Right ventricle myocardium superior (tissue), 1 donor: ENCODE measurements around the gene CTNNA1. TPM values are rescaled to one million over a fixed set of nuclear protein-coding genes. Genes with fewer than 3 reads are reported as not detected.
"Not testable (repeated sequence)": the region's sequence is repeated elsewhere in the genome, so short reads cannot be mapped to it uniquely, and the experiment has no call there.

Experiments
- ATAC-seq: fragments of 200-7000 bp; cut with Tn5 transposase; one replicate; pipeline ENCODE4 v1.9.1; 2020; ENCODE audit warnings: mild to moderate bottlenecking; ENCODE audit not compliant: poor library complexity
- DNase-seq: peaks from one replicate; pipeline ENCODE4 v3.0.0-alpha.2; 2020
- intact Hi-C: fragments of 100-400 bp; cut with DNase I; formaldehyde crosslinking; loops from one replicate; pipeline ENCODE4 v1.11.2; 2022
- total RNA-seq: library from RNA; stranded (reverse); fragmentation: NEBNext Ultra II Directional; extraction: Animal tissue kit (Norgen Biotek cat#: 25700); gene quantifications from one replicate; pipeline ENCODE4 v1.2.1, GENCODE V29; 2021
- donor health status: DM: no; HTN: yes; CAD: no; lungs with severe emphysema.

CTNNA1 gene
- total RNA-seq, 1 donor from 2014 or later = 297 TPM

DNA sequence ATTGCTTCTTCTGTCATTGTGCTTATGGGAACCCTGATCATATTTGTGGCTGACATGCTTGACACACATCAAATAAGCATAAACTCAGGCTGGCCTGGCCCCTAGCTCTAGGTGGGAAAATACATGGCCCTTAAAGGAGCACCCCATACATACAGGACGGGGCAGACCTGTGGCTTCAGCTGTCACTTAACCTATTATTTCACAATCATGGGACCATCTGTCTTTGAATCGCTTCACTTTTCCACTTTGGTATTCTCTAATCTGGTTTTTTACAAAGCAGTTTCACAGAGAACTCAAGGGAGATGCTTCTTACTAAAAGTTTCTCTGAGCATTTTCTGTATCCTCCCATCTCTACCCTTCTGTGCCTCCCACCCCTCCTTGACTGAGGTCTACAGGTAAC lies 156.5 kb downstream of the CTNNA1 start:
- intact Hi-C loops = no loop called here
- ATAC-seq (no peak), DNase-seq (no peak)

DNA sequence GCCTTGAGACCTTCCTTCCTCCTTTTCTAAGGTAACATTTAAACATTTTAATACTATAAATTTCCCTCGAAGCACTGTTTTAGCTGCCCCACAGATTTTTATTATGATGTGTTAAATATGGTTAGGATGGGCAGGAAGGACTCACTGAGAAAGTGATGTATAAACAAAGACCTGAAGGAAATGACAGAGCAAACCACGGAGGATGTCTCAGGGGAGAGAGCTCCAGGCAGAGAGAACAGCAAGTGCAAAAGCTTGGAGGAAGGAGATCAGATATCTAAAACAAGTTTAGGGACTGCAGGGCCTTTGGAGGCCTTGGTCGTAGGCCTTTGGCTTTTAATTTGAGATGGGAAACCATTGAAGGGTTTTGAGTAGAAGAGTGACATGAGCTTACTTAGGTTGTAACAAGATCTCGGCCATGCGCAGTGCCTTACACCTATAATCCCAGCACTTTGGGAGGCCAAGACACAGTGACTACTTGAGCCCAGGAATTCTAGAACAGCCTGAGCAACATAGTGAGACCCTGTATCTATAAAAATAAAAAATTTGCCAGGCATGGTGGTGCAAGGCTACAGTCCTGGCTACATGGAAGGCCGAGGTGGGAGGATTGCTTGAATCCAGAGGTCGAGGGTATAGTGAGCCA lies 157.4 kb downstream of the CTNNA1 start:
- intact Hi-C loops = no loop called here
- ATAC-seq (no peak), DNase-seq (no peak)

DNA sequence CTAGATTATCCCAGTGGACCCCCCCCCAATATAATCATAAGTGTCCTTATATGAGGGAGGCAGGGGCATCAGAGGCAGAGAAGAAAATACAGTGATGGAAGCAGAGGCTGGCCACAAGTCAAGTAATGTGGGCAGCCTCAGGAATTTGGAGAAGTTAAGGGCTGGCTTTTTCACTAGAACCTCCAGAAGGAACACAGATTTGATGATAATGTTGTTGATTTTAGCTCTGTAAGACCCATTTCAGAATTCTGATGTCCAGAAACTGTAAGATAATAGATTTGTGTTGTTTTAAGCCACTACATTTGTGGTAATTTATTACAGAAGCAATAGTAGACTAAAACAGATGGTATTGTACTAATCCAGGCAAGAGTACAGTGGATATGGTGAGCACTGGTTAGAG lies 158.2 kb downstream of the CTNNA1 start:
- ATAC-seq = no peak
- DNase-seq = no peak
- intact Hi-C loops = no loop called here

DNA sequence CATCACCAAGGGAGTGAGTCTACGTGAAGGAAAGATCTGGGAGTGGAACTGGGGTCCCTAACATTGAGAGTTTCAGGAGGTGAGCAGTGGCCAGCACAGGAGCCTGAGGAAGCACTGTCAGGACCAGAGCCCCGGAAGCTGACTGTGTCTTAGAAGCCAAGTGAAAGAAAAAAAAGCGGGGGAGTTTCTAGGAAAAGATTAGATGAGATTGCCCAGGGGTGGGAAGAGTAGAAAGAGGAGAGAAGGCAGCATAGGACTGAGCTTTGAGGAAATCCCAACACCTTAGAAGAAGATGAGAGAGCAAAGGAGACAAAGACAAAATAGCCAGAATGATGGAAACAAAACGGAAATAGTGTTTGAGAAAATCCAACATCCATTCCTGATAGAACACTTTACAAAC lies 158.9 kb downstream of the CTNNA1 start:
- no peak for DNase-seq
- intact Hi-C loops = no loop called here
- ATAC-seq = no peak

DNA sequence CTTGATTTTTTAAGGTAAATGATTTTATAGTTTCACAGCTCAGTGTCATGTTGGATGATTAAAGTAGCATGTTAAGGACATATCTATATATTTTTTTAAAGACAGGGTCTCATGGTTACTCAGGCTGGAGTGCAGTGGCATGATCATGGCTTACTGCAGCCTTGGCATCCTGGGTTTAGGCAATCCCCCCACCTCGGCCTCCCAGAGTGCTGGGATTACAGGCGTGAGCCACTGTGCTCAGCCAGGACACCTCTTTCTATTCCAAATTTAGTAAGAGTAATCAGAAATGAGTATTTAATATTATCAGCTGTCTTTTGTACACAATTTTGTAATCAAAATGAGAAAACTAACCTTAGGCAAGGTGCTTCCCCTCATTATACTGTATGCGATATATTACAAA lies 160.5 kb downstream of the CTNNA1 start:
- ATAC-seq = peak; percentile 45
- no peak for DNase-seq
- intact Hi-C loops = no loop called here

DNA sequence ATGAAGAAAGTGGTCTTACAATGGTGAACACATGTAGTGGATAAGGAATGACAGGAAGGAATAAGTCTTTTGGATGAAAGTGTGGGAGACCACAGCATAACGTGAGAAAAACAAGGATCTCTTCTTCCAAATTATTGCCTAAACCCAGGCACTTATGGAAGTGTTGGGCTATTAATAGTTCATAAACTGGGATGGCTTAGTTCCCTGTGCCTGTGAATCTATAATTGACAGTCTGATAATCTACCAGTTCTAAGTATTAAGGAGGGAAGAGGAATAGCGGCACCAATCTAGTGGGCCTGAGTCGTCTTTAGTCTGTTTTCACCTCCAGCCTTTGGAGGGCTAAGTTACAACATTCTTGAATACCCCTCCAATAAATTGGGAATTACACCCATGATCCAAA lies 161.1 kb downstream of the CTNNA1 start:
- intact Hi-C loops = no loop called here
- DNase-seq (no peak), ATAC-seq (peak; percentile 82)

DNA sequence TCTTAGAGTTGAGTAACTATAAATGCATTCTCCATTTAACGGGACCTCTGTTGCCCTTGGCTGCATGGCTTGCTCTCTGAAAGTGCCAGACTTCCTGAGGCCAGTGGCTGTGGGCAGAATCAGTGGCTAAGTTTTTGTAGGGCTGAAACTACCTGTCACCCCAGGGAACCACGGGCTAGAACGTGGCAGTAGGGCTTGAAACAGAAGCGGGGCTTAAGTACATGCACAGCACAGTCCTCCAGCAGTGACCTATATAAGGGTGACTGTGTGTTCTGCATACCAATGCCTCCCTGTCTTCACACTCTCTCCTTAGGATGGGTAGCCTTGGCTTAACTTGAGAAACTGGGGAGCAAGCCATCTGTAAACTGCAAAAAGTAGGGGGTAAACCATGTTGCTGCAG lies 165.5 kb downstream of the CTNNA1 start:
- no peak for DNase-seq
- ATAC-seq = no peak
- intact Hi-C loops = no loop called here

DNA sequence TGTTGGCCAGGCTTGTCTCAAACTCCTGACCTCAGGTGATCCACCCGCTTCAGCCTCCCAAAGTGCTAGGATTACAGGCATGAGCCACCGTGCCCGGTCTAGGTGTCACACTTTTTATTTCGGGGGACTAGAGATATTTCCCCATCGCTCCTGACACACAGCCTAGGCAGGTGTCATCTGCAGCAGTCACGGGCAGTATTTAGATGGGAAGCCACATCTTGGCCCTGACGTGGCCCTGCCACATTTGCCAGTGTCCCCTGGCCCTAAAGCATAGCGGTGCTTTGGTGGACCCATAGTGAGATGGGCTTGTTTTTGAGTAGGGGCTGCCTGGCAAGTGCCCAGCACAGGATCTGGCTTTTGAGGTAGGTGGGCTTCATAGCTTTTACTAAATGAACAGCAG lies 167.0 kb downstream of the CTNNA1 start:
- ATAC-seq = no peak
- no peak for DNase-seq
- intact Hi-C loops = no loop called here

DNA sequence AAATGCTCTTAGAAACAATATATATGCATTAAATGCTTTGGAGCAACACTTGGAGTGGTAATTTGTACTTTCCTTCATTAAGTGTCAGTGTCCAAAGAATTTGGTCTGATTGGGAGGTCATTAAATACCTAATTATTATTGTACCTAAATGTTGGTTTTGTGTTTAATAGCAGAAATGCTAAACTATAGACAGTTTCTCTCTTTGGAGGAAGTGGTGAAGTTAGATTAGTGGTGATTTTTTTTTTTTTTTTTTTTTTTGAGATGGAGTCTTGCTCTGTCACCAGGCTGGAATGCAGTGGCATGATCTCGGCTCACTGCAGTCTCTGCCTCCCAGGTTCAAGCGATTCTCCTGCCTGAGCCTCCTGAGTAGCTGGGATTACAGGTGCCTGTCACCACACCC lies 168.1 kb downstream of the CTNNA1 start:
- DNase-seq, ATAC-seq, intact Hi-C loops: not testable (repeated sequence)

DNA sequence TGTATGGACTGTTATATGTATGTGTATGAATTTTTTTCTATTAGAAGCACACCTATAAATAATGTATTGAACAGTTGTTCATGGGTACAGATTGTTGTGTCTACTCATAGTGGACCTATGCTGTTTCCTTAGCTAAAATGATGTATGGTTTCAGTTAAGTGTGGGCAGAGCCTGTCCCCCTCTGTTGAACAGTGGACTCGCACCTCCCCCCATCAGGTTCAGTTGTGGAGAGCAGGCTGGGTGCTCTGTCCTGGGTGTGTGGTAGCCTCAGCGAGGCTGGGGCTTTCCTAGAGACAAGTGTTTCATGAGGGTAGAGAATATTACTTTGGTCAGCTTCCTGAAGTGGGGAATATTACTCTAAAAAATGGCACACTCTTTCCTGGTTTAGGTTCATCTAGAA lies 169.3 kb downstream of the CTNNA1 start:
- DNase-seq = no peak
- intact Hi-C loops = no loop called here
- ATAC-seq = no peak

DNA sequence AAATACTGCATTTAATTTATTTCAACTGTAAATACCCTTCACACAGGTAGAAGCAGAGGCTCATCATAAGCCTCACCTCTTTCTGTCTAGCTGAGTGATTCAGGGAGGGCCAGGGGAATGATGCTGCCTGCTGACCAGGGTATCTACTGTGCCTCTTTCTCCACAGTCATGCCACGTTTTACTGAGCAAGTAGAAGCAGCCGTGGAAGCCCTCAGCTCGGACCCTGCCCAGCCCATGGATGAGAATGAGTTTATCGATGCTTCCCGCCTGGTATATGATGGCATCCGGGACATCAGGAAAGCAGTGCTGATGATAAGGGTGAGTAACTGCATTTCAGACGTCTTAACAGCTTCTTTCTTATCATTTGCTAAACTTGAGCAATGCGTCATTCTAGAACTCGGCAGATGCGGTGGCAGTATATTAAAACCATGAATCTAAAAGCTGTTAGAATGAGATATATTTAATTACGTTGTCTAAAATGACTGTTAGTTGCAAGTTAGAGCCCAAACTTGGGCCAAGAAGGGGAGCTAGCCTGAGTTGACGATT lies 171.9 kb downstream of the CTNNA1 start:
- intact Hi-C loops = no loop called here
- no peak for ATAC-seq

DNA sequence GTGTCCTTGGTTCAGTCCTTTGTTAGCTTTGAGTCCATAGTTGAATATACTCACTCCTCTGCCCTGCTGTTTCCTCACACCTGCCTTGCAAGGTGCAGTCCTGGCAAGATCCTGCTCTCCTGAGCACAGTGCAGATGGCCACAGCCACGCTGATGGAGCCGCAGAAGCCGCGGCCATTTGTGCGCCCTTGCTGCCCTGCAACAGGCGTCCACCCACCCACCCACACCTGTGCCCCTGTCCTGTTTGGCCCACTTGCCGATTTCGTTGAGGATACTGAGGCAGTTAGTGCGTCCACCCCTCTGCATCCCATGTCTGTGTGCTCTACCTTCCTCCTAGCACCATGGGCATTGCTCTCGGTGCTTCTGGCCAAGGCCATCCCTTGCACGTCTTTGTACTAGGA lies 173.0 kb downstream of the CTNNA1 start:
- intact Hi-C loops = no loop called here
- no peak for ATAC-seq
- DNase-seq = no peak

More for the DNA sequence above, 171.9 kb downstream of the CTNNA1 start:
- DNase-seq = no peak

DNA sequence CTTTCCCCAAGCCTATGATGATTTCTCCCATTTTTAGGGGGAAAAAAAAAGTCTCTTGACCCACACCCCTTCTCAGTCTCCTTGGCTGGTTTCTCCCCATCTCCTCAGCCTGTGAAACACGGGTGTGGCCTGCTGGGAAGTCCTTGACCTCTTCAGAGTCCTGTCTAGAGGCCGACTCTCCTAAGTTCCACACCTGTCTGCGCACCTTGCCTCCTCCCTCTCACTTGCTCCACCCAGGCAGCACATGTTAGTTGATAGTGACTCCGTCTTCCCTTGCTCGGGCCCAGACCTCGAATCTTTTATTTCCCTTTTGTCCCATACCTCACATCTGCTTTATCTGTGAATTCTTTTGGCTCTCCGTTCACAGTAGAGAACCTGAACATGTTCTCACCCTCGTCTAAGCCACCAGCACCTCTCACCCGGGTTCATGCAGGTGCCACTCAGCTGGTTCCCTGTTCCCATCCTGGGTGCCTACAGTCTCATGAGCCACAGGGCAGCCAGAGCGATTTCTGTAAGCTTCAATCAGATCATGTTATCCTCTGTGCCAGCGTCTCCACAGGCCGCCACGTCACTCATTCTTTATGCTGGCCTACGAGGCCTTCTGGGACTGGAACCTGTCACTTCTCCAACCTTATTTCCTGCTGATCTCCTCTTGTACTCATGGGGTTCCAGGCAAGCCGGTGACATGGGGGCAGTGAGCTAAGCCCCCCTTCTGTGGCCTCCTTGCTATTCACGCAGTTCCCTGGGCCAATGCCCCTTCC lies 173.6 kb downstream of the CTNNA1 start:
- intact Hi-C loops = no loop called here
- DNase-seq (no peak), ATAC-seq (peak; percentile 7)

DNA sequence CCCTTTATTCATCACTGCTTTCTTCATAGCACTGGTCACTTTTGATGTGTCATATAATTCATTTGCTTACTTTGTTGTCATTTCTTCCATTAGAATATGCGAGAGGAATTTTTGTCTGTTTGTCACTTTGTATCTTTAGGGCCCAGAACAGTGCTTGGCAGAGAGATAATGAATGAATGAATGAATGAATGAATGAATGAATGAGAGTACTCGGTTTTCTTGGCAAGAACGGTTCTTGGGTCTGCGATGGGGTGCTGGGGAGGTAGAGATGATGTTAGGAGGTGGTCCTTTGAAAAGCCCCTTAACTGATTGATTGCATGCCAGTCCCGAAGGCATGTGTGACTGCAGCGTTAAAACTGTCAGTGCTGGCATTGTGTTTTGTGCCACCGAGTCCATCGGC lies 174.3 kb downstream of the CTNNA1 start:
- intact Hi-C loops = no loop called here
- ATAC-seq = no peak
- DNase-seq = no peak

DNA sequence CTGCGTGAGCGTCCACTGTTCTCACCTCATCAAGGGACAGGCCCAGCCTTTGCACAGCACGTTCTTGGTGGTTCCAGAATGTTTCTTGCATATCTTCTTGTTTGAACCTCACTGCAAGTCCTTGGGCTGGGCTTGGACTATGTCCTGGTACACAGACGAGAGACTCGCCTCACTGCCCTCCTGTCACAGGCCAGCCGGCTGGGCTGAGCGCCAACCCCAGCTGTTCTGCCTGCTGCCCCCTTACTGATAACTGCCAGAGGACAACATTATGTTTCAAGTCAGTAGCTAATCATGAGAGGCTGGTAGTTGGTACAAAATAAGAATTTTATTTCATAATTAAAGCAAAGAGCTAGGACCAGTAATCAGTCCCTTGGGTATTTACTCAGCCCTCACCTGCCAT lies 174.8 kb downstream of the CTNNA1 start:
- peak; percentile 89 for DNase-seq
- ATAC-seq = peak; percentile 92
- intact Hi-C loops = no loop called here

DNA sequence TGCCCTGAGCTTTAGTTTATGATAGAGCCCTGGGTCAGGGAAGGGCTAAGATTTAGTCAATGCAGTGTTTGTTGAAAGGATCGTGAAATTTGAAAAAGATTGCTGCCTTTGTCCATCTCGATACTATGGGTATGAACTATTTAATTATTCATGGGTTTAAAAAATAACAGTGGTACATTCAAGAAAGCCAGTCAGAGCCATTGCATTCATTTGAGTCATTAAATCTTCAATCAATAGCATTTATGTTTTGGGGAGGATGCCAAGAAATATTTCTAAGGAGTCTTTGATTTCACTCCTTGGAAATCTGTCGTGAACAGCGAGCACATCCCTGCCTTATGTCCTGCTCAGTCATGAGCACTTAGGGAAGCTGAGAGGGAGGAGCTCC lies 176.3 kb downstream of the CTNNA1 start:
- no peak for DNase-seq
- intact Hi-C loops = no loop called here
- no peak for ATAC-seq

DNA sequence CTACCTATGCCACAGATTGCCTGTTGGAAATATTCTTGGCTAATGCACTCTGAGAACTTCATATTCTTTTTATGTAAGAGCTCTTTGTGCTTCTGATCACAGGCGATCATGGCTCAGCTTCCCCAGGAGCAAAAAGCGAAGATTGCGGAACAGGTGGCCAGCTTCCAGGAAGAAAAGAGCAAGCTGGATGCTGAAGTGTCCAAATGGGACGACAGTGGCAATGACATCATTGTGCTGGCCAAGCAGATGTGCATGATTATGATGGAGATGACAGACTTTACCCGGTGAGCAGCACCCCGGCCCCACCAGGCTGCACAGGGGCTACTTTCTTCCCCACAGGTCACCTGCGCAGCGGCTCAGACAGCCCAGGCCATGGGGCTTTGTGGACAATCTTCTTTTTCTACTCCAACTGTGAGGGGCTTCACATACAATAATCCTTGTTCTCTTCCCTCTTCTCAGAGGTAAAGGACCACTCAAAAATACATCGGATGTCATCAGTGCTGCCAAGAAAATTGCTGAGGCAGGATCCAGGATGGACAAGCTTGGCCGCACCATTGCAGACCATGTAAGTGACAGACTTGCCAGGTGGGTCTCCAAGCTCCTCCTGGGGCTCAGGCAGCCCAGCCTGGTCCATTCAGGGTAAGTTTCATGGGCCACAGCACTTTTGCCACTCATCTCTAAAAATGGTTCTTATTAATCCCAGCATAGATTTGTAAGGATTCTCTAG lies 177.3 kb downstream of the CTNNA1 start:
- ATAC-seq = no peak
- intact Hi-C loops = no loop called here
- no peak for DNase-seq

DNA sequence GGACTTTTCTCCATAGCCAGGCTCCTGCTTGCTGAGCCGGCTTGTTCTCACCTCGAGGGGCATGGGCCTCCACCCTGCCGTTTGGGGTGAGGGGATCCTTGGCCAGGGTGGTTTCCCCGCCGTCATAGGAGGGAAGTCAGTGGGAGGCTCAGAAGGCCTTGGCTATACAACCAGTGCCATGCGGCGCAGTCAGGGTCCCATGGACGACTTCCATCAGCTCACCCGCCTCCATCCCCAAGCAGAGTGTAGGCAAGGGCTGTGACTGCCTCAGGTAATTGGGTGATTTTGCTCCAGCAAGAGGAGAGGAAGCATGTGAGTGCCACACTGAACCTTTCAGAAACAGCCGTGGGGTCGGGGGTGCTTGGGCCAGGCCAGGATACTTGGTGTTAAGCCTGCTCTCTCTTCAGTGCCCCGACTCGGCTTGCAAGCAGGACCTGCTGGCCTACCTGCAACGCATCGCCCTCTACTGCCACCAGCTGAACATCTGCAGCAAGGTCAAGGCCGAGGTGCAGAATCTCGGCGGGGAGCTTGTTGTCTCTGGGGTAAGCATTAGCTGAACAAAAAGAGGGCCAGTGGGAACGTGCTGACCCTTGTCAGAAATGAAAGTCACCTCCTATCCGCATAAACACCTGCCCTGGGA lies 179.1 kb downstream of the CTNNA1 start:
- DNase-seq = no peak
- intact Hi-C loops = no loop called here
- ATAC-seq = no peak

DNA sequence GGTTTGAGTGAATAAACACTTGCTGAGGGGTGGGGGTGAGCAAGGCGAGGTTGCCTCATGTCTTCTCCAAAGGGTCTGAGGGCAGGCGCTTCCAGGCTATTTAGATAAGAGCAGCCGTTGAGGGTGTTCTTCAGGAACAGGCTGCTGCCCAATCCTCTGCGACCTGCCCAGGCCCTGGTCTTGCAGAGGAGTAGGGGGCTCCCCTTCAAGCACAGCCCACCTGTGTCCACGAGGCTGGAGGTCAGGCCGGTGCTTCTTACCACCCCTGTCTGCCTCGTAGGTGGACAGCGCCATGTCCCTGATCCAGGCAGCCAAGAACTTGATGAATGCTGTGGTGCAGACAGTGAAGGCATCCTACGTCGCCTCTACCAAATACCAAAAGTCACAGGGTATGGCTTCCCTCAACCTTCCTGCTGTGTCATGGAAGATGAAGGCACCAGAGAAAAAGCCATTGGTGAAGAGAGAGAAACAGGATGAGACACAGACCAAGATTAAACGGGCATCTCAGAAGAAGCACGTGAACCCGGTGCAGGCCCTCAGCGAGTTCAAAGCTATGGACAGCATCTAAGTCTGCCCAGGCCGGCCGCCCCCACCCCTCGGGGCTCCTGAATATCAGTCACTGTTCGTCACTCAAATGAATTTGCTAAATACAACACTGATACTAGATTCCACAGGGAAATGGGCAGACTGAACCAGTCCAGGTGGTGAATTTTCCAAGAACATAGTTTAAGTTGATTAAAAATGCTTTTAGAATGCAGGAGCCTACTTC lies 180.5 kb downstream of the CTNNA1 start:
- no peak for DNase-seq
- no peak for ATAC-seq
- intact Hi-C loops = no loop called here
